GM12878 (cell line): ENCODE results near the gene STARD5. TPM values are rescaled to one million over a fixed set of nuclear protein-coding genes. Genes with fewer than 3 reads are reported as not detected.

Experiments
- CBX3 ChIP-seq: fragments of 200-600 bp; sonication (generic); IDR thresholded peaks from 2 replicates; pipeline ENCODE4 v1.6.1; 2016; ENCODE audit warnings: low read depth, borderline replicate concordance
- CREM ChIP-seq: IDR thresholded peaks from 2 replicates; pipeline ENCODE4 v1.6.1; 2014; ENCODE audit warnings: antibody characterized with exemption, low read depth
- DPF2 ChIP-seq: fragments of 450-650 bp; IDR thresholded peaks from 2 replicates; pipeline ENCODE4 v1.6.1; 2017; ENCODE audit warnings: mild to moderate bottlenecking
- GABPA ChIP-seq: IDR thresholded peaks from 2 replicates; pipeline ENCODE4 v1.6.1; 2014; ENCODE audit warnings: antibody characterized with exemption, low read depth, mild to moderate bottlenecking, inconsistent platforms
- IKZF1 ChIP-seq: fragments of 450-650 bp; conservative IDR thresholded peaks from 2 replicates; pipeline ENCODE4 v1.6.1; 2017; ENCODE audit warnings: antibody characterized with exemption, mild to moderate bottlenecking
- IKZF2 ChIP-seq, 2 experiments: fragments of 450-650 bp; IDR thresholded peaks; 2 replicates each; pipeline ENCODE4 v1.6.1; 2017; ENCODE audit warnings: mild to moderate bottlenecking in 2 of 2, moderate library complexity in 2 of 2
- MLLT1 ChIP-seq: fragments of 450-650 bp; IDR thresholded peaks from 2 replicates; pipeline ENCODE4 v1.6.1; 2016; ENCODE audit warnings: mild to moderate bottlenecking
- POLR2A ChIP-seq: IDR thresholded peaks from 2 replicates; pipeline ENCODE4 v1.6.1; 2011; ENCODE audit warnings: low read depth, mild to moderate bottlenecking, low read length
- POLR2AphosphoS2 ChIP-seq: IDR thresholded peaks from 2 replicates; pipeline ENCODE4 v1.6.1; 2011; ENCODE audit warnings: low read depth, mild to moderate bottlenecking, low read length, improper control_type of control experiment, moderate library complexity
- ZNF592 ChIP-seq: fragments of 450-650 bp; IDR thresholded peaks from 2 replicates; pipeline ENCODE4 v1.6.1; 2017; ENCODE audit warnings: mild to moderate bottlenecking, moderate library complexity
- polyA plus RNA-seq, 11 experiments: library from polyadenylated mRNA; depleted of rRNA in 4 of 11; unstranded in 6 of 11; stranded (reverse) in 5 of 11; fragments of >200 nt; fragmentation: Nextera tagmentation in 4 of 11; fragmentation: Illumina TruSeq in 1 of 11; extraction: Ambion mirVana in 4 of 11; extraction: Trizol in 1 of 11; gene quantifications; 1 replicate in 1 of 11; 2 replicates in 10 of 11; pipeline versions ENCODE4 v1.2.1 to v1.2.3, GENCODE V29; 2011 to 2016; ENCODE audit warnings: inconsistent platforms in 2 of 11, missing spikeins in 2 of 11, low read depth in 1 of 11
- total RNA-seq, 4 experiments: library from RNA; depleted of rRNA in 3 of 4; stranded (reverse); fragments of >200 nt in 3 of 4; fragmentation: Illumina TruSeq in 1 of 4; extraction: Trizol in 1 of 4; gene quantifications; 2 replicates each; pipeline versions ENCODE4 v1.2.1 to v1.2.3, GENCODE V29; 2013 to 2021
- TF ChIP-seq, protein P1 (sequence below): IDR thresholded peaks from 2 replicates; pipeline ENCODE4 v1.6.1; 2012; ENCODE audit warnings: improper control_type of control experiment, low read depth, low read length; ENCODE audit not compliant: insufficient replicate concordance
- TF ChIP-seq, protein P2 (sequence below): IDR thresholded peaks from 2 replicates; pipeline ENCODE4 v1.6.1; 2012; ENCODE audit warnings: mild to moderate bottlenecking, low read depth, low read length
- TF ChIP-seq, protein P3 (sequence below): fragments of 450-650 bp; IDR thresholded peaks from 2 replicates; pipeline ENCODE4 v1.6.1; 2017; ENCODE audit warnings: low read depth, mild to moderate bottlenecking, moderate library complexity

The STARD5 gene
- total and polyA plus RNA-seq, 10 of the 15 experiments (the other 5 are each of a cell fraction or from before 2014, with no cell fraction given) = 2.3 to 9.4 (median 4.7) TPM

DNA sequence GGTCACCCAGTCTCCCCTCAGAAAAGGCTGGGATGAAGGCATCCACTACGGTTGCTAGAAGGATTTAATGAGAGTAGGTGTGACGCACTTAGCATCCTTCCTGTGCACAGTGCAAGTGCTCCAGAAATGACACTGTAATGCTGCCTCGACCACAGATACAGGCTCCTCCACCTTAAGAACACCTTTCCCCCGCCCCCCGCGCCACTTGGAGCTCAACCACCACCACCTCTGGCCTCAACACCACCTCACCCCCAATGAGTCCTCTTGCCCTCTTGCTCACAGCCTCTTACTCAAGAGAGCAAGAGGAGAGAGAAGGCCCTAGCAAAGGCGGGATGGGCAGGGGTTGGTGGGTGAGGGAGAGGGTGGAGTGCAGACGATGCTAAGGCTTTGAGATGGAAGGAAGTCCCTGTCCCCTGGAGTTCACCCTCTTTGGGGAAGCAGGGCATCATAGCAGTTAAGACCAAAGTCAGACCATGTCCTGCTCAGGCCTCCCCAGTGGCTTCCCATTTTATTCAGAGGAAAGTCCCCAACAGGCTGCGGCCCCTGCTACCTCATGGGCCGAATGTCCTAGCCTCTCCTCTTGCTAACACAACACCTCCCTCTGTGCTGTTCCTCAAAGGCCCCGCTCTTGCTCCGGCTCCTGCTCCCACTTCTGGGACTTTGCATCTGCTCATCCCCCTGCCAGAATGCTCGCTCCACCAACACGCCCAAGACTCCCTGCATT, 8.3 kb downstream of the STARD5 start (continued):
- TF ChIP-seq, protein P1, sequence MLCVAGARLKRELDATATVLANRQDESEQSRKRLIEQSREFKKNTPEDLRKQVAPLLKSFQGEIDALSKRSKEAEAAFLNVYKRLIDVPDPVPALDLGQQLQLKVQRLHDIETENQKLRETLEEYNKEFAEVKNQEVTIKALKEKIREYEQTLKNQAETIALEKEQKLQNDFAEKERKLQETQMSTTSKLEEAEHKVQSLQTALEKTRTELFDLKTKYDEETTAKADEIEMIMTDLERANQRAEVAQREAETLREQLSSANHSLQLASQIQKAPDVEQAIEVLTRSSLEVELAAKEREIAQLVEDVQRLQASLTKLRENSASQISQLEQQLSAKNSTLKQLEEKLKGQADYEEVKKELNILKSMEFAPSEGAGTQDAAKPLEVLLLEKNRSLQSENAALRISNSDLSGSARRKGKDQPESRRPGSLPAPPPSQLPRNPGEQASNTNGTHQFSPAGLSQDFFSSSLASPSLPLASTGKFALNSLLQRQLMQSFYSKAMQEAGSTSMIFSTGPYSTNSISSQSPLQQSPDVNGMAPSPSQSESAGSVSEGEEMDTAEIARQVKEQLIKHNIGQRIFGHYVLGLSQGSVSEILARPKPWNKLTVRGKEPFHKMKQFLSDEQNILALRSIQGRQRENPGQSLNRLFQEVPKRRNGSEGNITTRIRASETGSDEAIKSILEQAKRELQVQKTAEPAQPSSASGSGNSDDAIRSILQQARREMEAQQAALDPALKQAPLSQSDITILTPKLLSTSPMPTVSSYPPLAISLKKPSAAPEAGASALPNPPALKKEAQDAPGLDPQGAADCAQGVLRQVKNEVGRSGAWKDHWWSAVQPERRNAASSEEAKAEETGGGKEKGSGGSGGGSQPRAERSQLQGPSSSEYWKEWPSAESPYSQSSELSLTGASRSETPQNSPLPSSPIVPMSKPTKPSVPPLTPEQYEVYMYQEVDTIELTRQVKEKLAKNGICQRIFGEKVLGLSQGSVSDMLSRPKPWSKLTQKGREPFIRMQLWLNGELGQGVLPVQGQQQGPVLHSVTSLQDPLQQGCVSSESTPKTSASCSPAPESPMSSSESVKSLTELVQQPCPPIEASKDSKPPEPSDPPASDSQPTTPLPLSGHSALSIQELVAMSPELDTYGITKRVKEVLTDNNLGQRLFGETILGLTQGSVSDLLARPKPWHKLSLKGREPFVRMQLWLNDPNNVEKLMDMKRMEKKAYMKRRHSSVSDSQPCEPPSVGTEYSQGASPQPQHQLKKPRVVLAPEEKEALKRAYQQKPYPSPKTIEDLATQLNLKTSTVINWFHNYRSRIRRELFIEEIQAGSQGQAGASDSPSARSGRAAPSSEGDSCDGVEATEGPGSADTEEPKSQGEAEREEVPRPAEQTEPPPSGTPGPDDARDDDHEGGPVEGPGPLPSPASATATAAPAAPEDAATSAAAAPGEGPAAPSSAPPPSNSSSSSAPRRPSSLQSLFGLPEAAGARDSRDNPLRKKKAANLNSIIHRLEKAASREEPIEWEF = no peak
- peak; percentile 7; the same call in 1 of the 2 replicates for TF ChIP-seq CREM
- TF ChIP-seq, protein P2, sequence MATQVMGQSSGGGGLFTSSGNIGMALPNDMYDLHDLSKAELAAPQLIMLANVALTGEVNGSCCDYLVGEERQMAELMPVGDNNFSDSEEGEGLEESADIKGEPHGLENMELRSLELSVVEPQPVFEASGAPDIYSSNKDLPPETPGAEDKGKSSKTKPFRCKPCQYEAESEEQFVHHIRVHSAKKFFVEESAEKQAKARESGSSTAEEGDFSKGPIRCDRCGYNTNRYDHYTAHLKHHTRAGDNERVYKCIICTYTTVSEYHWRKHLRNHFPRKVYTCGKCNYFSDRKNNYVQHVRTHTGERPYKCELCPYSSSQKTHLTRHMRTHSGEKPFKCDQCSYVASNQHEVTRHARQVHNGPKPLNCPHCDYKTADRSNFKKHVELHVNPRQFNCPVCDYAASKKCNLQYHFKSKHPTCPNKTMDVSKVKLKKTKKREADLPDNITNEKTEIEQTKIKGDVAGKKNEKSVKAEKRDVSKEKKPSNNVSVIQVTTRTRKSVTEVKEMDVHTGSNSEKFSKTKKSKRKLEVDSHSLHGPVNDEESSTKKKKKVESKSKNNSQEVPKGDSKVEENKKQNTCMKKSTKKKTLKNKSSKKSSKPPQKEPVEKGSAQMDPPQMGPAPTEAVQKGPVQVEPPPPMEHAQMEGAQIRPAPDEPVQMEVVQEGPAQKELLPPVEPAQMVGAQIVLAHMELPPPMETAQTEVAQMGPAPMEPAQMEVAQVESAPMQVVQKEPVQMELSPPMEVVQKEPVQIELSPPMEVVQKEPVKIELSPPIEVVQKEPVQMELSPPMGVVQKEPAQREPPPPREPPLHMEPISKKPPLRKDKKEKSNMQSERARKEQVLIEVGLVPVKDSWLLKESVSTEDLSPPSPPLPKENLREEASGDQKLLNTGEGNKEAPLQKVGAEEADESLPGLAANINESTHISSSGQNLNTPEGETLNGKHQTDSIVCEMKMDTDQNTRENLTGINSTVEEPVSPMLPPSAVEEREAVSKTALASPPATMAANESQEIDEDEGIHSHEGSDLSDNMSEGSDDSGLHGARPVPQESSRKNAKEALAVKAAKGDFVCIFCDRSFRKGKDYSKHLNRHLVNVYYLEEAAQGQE = no peak
- peak in 1 of 2 experiments; percentile 25; a peak in 1 of 4 replicates for TF ChIP-seq IKZF2 (IDR thresholded peaks at IDR 0.05)
- no peak for TF ChIP-seq DPF2
- TF ChIP-seq MLLT1 = no peak
- peak; percentile 58 for TF ChIP-seq IKZF1
- TF ChIP-seq POLR2AphosphoS2 = no peak
- TF ChIP-seq, protein P3, sequence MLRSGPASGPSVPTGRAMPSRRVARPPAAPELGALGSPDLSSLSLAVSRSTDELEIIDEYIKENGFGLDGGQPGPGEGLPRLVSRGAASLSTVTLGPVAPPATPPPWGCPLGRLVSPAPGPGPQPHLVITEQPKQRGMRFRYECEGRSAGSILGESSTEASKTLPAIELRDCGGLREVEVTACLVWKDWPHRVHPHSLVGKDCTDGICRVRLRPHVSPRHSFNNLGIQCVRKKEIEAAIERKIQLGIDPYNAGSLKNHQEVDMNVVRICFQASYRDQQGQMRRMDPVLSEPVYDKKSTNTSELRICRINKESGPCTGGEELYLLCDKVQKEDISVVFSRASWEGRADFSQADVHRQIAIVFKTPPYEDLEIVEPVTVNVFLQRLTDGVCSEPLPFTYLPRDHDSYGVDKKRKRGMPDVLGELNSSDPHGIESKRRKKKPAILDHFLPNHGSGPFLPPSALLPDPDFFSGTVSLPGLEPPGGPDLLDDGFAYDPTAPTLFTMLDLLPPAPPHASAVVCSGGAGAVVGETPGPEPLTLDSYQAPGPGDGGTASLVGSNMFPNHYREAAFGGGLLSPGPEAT = peak; percentile 71; the same call in 1 of the 2 replicates
- no peak for TF ChIP-seq GABPA
- no peak for TF ChIP-seq CBX3
- TF ChIP-seq POLR2A = no peak; the same call in 1 of the 2 replicates
- no peak for TF ChIP-seq ZNF592
